AG04450 (cell line): ENCODE data around the gene PRR20G. TPM values are rescaled to one million over a fixed set of nuclear protein-coding genes. Genes with fewer than 3 reads are reported as not detected.

Experiments
- CTCF ChIA-PET: fragments of 300-600, 350-600 bp; formaldehyde crosslinking; extraction: SDS; loops from one replicate; lab custom pipeline; 2022; ENCODE audit warnings: antibody characterized with exemption, inconsistent platforms; lab: Charles Lee
- POLR2A ChIA-PET: fragments of 350-600 bp; formaldehyde crosslinking; extraction: SDS; loops from one replicate; lab custom pipeline; 2021; ENCODE audit warnings: antibody characterized with exemption, inconsistent platforms; lab: Yijun Ruan, JAX
- DNase-seq: peaks from one replicate; pipeline ENCODE4 v3.0.0-alpha.2; 2011; ENCODE audit warnings: low read depth, low spot score
- H3K27ac ChIP-seq: one replicate; pipeline ENCODE4 v1.5.1; 2012; ENCODE audit warnings: low read depth, low read length, control low read depth
- H3K27me3 ChIP-seq: one replicate; pipeline ENCODE4 v1.6.0; 2012; ENCODE audit warnings: low read length; ENCODE audit not compliant: control insufficient read depth, insufficient read depth
- H3K4me3 ChIP-seq: 2 replicates; pipeline ENCODE4 v1.5.1; 2011; ENCODE audit warnings: mild to moderate bottlenecking, low read depth, low read length, control low read depth
- H3K9me3 ChIP-seq: 2 replicates; pipeline ENCODE4 v1.5.1; 2012; ENCODE audit warnings: low read length; ENCODE audit not compliant: control insufficient read depth, insufficient read depth
- polyA minus RNA-seq: library from RNA; depleted of rRNA, polyadenylated mRNA; stranded (reverse); fragments of >200 nt; gene quantifications from 2 replicates; pipeline ENCODE4 v1.2.3, GENCODE V29; 2011; rRNA and poly(A)+ RNA removed
- polyA plus RNA-seq: library from polyadenylated mRNA; depleted of rRNA; stranded (reverse); fragments of >200 nt; gene quantifications from 2 replicates; pipeline ENCODE4 v1.2.3, GENCODE V29; 2011; rRNA removed
- TF ChIP-seq, protein P1 (sequence below): IDR thresholded peaks from 2 replicates; pipeline ENCODE4 v1.5.1; 2011; ENCODE audit warnings: low read depth, low read length, control low read depth, inconsistent platforms

PRR20G gene
- polyA plus RNA-seq (not detected in 2 replicates), polyA minus RNA-seq (not detected in 2 replicates)

DNA sequence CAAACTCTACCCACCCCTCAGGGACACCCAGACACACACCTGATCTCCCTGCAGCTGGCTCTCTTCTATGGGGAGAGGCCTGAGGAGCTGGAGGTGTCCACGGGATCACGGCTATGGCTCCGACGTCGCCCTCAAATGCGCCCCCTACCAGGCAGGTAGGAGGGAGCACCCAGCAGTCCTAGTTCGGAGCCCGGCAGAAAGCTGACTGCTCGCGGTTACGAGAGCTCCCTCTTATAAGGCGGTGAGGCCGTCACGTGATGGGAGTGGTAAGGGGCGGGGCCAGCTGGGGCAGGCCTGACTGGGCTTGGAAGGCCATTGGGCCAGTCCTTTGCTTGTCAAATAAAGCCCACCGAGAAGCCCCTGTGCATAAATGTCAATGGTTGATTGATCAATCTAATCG, at the start of gene PRR20G:
Gene PRR20G, minus strand, starts transcription at position 207 of the 400 bp plus-strand sequence. CDS start 681 bp downstream, outside the sequence.
- Histone ChIP-seq H3K27ac (no peak within 1 kb of the TSS), H3K4me3 (no peak within 1 kb of the TSS)
- CTCF ChIA-PET: no interaction called here

DNA sequence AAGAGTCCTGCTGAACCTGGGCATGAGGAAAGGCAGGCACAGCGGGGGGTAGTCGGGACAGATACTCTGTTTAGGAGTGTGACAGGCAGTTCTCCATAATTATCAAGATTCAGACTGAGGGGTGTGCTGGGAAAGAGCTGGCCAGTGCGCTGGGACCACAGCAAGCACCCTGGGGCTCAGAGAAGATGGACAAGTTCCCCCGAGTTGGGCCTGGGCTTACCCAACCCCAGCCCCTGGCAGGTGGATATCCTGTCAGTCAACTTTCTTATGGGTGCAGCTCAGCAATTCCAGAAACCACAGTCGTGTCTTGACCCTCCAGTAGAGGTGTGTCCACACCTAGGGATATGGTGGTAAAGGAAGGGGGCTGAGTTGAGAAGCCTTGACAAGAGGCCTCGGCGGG, 49.2 kb upstream of the PRR20G start:
- POLR2A ChIA-PET: no interaction called here
- DNase-seq: no peak
- Histone ChIP-seq H3K9me3 (peaks cover 8% of the 10 kb centered on the region; the same call in 1 of the 2 replicates), H3K27me3 (peaks cover 26% of the 10 kb centered on the region), H3K4me3 (no peak overlapping the region), H3K27ac (no peak overlapping the region)
- CTCF ChIA-PET: no interaction called here
- TF ChIP-seq, protein P1, sequence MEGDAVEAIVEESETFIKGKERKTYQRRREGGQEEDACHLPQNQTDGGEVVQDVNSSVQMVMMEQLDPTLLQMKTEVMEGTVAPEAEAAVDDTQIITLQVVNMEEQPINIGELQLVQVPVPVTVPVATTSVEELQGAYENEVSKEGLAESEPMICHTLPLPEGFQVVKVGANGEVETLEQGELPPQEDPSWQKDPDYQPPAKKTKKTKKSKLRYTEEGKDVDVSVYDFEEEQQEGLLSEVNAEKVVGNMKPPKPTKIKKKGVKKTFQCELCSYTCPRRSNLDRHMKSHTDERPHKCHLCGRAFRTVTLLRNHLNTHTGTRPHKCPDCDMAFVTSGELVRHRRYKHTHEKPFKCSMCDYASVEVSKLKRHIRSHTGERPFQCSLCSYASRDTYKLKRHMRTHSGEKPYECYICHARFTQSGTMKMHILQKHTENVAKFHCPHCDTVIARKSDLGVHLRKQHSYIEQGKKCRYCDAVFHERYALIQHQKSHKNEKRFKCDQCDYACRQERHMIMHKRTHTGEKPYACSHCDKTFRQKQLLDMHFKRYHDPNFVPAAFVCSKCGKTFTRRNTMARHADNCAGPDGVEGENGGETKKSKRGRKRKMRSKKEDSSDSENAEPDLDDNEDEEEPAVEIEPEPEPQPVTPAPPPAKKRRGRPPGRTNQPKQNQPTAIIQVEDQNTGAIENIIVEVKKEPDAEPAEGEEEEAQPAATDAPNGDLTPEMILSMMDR: no peak

More for the DNA sequence above, at the start of gene PRR20G:
- POLR2A ChIA-PET: no interaction called here
- Histone ChIP-seq H3K9me3 (peaks cover 18% of the 10 kb centered on the region; the same call in 1 of the 2 replicates), H3K27me3 (no peaks in the 10 kb centered on the region)
- TF ChIP-seq, protein P1: no peak
- DNase-seq: no peak

DNA sequence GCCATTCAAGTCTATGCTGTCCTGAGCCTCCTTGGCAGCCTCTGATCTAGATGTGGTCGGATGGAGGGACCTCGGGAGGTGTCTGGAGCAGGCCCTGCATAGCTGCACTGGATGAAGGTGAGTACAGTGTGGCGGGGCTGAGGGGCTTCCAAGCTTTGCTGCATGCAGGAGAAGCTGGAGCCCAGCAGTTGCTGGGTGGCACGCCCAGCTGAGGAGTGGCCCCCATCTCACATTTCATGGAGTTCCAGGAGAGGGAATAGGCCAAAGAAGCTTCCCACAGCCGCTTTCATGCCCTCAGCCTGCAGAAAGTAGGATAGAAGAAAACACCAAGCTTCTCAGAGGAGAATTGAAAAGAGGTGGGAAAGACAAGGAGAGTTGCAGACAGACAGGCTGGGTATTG, 48.3 kb upstream of the PRR20G start:
- H3K27me3 ChIP-seq: peaks cover 26% of the 10 kb centered on the region
- TF ChIP-seq, protein P1: no peak
- H3K9me3 ChIP-seq: peaks cover 8% of the 10 kb centered on the region; the same call in 1 of the 2 replicates
- no peak overlapping the region for H3K4me3 ChIP-seq
- DNase-seq: no peak
- ChIA-PET CTCF (no interaction called here), POLR2A (no interaction called here)
- no peak overlapping the region for H3K27ac ChIP-seq

DNA sequence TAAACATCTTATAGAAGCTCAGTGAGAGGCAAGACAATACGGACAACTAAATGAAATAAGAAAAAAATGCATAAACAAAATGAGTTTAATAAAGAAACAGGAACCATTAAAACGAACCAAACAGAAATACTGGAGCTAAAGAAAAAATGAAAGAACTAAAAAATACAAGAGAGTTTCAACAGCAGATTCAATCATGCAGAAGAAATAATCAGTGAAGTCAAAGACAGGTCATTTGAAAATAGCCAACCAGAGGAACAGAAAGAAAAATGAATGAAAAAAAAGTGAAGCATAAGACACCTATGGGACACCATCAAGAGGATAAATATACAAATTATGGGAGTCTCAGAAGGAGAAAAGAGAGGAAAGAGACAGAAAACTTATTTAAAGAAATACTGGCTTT, 42.5 kb upstream of the PRR20G start:
- POLR2A ChIA-PET: no interaction called here
- TF ChIP-seq, protein P1: no peak
- CTCF ChIA-PET: no interaction called here
- Histone ChIP-seq H3K27ac (no peak overlapping the region), H3K27me3 (no peaks in the 10 kb centered on the region), H3K4me3 (no peak overlapping the region), H3K9me3 (no peaks in the 10 kb centered on the region; the same call in 1 of the 2 replicates)
- DNase-seq: no peak

DNA sequence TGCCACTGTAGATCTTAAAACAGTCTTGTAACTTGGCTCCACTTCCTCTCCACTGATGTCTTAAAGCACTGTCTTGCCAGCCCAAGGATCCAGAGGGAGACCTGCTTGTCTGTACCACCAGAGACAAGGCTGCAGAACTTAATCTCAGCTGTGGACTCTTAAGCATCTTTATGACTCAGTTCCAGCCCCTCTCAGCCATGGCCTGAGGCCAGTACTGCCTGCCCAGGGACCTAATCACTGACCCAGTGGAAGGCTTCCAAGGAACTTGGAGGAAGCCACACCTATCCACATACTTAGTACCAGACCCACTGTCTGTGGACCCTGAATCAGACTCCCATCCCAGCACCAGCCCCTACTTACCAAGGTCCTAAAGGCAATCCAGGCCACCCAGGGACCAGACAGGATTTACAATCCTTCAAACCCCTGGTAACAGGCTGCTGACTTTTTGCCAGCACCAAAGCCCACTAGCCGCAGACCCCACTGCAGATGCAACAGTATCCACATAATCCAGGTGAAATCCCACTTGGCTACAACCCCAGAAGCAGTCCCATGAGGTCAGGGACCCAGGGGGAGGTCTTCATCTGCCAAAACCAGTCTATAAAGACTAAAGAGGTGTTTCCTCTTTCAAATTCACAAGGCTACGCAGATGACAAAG, 41.9 kb upstream of the PRR20G start:
- POLR2A ChIA-PET: no interaction called here
- no peak for DNase-seq
- TF ChIP-seq, protein P1: no peak

More for the DNA sequence above, 41.9 kb upstream of the PRR20G start:
- Histone ChIP-seq H3K9me3 (no peaks in the 10 kb centered on the region; the same call in 1 of the 2 replicates), H3K27ac (no peak overlapping the region), H3K27me3 (no peaks in the 10 kb centered on the region), H3K4me3 (no peak overlapping the region)
- CTCF ChIA-PET: no interaction called here
